HG03159 (cell line): ENCODE measurements around the gene LMBRD1.
"Not testable (repeated sequence)": the region's sequence is repeated elsewhere in the genome, so short reads cannot be mapped to it uniquely, and the experiment has no call there.

ENCODE experiments used
- ATAC-seq: cut with Tn5 transposase; IDR thresholded peaks from one replicate; pipeline ENCODE4 v1.9.1; 2021; ENCODE audit warnings: mild to moderate bottlenecking, moderate library complexity; ENCODE audit not compliant: unreplicated experiment

Gene LMBRD1

GRCh38 chr6:69796642-69797390, at the start of gene LMBRD1:
TSS of gene LMBRD1 (minus strand) at chr6:69797010. CDS start at chr6:69796881, 129 bp downstream.
- peak; percentile 91 for ATAC-seq

GRCh38 chr6:69846312-69846711, 49.5 kb upstream of the LMBRD1 start:
- ATAC-seq = no peak

- ATAC-seq = no peak
Measured at GRCh38 chr6:69843189-69843588, 46.4 kb upstream of the LMBRD1 start.

- ATAC-seq = no peak
Measured at GRCh38 chr6:69841862-69842261, 45.1 kb upstream of the LMBRD1 start.

GRCh38 chr6:69835414-69836179, 38.8 kb upstream of the LMBRD1 start:
- ATAC-seq = peak; percentile 89

- ATAC-seq = no peak
Measured at GRCh38 chr6:69832558-69832957, 35.7 kb upstream of the LMBRD1 start.

- ATAC-seq = no peak
Measured at GRCh38 chr6:69827276-69827893, 30.6 kb upstream of the LMBRD1 start.

- ATAC-seq = no peak
Measured at GRCh38 chr6:69825904-69826303, 29.1 kb upstream of the LMBRD1 start.

- not testable (repeated sequence) for ATAC-seq
Measured at GRCh38 chr6:69824355-69824754, 27.5 kb upstream of the LMBRD1 start.

- no peak for ATAC-seq
Measured at GRCh38 chr6:69820438-69820837, 23.6 kb upstream of the LMBRD1 start.

- ATAC-seq = no peak
Measured at GRCh38 chr6:69820018-69820417, 23.2 kb upstream of the LMBRD1 start.

GRCh38 chr6:69819138-69819537, 22.3 kb upstream of the LMBRD1 start:
- no peak for ATAC-seq

GRCh38 chr6:69818223-69818930, 21.6 kb upstream of the LMBRD1 start:
- no peak for ATAC-seq

- no peak for ATAC-seq
Measured at GRCh38 chr6:69817358-69817757, 20.5 kb upstream of the LMBRD1 start.

GRCh38 chr6:69816569-69816968, 19.8 kb upstream of the LMBRD1 start:
- no peak for ATAC-seq

- ATAC-seq = peak; percentile 73
Measured at GRCh38 chr6:69816026-69816425, 19.2 kb upstream of the LMBRD1 start.

GRCh38 chr6:69813508-69813907, 16.7 kb upstream of the LMBRD1 start:
- no peak for ATAC-seq

- ATAC-seq = no peak
Measured at GRCh38 chr6:69812746-69813427, 16.1 kb upstream of the LMBRD1 start.

GRCh38 chr6:69802995-69803394, 6.2 kb upstream of the LMBRD1 start:
- ATAC-seq = no peak

GRCh38 chr6:69801711-69802110, 4.9 kb upstream of the LMBRD1 start:
- no peak for ATAC-seq

GRCh38 chr6:69801225-69801624, 4.4 kb upstream of the LMBRD1 start:
- ATAC-seq = no peak
